ENCODE results near the gene EHD4. TPM values are rescaled to one million over a fixed set of nuclear protein-coding genes. Genes with fewer than 3 reads are reported as not detected.

EHD4 gene
- polyA plus RNA-seq, 1 of the 3 experiments (the other 2 are of a cell fraction) = 17.5 TPM

DNA sequence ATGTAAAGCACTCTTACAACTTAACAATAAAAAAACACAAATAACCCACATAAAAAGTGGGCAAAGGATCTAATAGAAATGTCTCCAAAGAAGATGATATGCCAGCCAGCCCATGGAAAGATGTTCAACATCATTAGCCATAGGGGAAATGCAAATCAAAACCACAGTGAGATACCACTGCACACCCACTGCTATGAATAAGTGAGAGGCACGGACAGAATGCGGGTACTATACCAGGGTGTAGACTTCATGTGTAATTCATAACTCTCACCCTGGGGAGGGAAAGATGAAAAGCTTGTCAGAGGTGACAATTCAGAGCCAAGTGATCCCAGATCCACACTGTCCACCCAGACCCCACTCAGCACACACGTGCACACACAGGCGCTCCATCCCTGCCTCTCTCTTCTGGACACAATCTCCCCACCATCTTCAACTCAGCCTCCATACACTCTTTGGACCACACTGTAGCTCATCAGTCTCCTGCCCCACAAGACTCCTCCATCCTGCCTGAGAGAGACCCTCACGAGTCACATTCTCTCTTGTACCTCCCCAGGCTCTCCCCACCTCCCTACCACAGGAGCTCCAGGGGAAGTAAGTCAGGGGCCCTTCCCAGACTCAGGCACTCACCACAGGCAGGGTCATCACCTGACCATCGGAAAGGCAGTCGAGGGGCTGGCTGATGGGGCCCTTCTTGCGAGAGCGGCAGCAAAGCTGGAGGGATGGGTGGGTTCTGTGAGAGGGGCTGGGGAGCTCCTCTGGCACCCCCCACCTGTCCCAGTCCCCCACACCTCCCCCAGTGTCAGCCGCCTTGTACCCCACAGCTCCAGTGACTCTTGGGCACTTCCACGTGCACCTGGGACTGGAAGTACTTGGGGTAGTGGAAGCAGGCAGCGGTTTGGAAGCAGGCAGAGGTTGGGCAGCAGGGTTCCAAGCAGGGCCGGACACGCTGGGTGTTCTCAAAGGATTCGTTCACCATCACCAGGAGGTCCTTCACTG, 27.2 kb upstream of the EHD4 start:
- 65% methylated on average over 14 of the region's 15 CpGs for WGBS (ENCODE audit: low lambda C conversion rate)
- no peak overlapping the region for H2AFZ ChIP-seq (ENCODE audit: low read depth)

DNA sequence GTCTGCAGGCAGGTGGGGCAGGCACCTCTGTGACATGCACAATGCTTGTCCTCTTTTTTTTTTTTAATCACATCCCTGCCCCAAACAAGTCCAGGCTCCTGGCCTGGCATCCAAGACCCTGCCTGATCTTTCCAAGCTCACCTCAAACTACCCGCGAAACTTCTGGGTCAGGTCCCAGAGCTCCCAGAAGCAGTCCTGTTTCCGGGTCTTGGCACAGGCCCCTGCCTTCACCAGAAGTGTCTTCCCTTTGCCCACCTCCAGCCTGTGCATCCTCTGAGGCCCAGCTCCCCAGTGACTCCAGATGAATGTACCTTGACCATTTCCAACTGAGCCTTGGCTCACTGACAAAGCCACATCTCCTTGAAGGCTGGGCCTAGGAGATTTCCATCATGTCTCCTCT, 25.5 kb upstream of the EHD4 start:
- Histone ChIP-seq H3F3A (replicated peaks; ENCODE audit: insufficient read depth) (no peaks in the 10 kb centered on the region), H2AFZ (ENCODE audit: low read depth) (no peak overlapping the region), H3K79me2 (ENCODE audit: insufficient read depth) (no peaks in the 10 kb centered on the region), H3K27me3 (ENCODE audit: insufficient read depth) (peaks cover 10% of the 10 kb centered on the region), H4K20me1 (ENCODE audit: insufficient read depth) (no peaks in the 10 kb centered on the region), H3K36me3 (replicated peaks in 1 of 2; ENCODE audit: control insufficient read depth in 1 of 2, insufficient read depth in 2 of 2, low read length in 1 of 2) (no peaks in the 10 kb centered on the region), H3K9ac (no peak overlapping the region), H3K4me3 (ENCODE audit: low read depth in 2 of 2, low read length in 1 of 2) (no peak overlapping the region), H3K27ac (ENCODE audit: low read depth in 2 of 2, low read length in 1 of 2) (no peak overlapping the region), H3K9me2 (no peaks in the 10 kb centered on the region), H3K4me2 (no peak overlapping the region), H3K9me3 (no peaks in the 10 kb centered on the region), H3K4me1 (ENCODE audit: control insufficient read depth in 1 of 2, insufficient read depth in 2 of 2, low read depth in 1 of 2, low read length in 1 of 2) (no peaks in the 10 kb centered on the region; a peak in 1 of 4 replicates)
- ChIA-PET CTCF (interaction anchor here (1.0 to 11.1 kb wide), 6 partner anchors 8 to 140 kb away, joined by 4 to 172 read pairs (median 12); partner anchors contain the start of gene EHD4), POLR2A (no interaction called here)
- DNase-seq = no peak
- 76% methylated on average over 3 of the region's 3 CpGs for WGBS (ENCODE audit: low lambda C conversion rate)
- TF ChIP-seq POLR2AphosphoS5 (IDR thresholded peaks at IDR 0.05; ENCODE audit: low read depth, low read length) = no peak
- TF ChIP-seq GABPA (IDR thresholded peaks at IDR 0.05; ENCODE audit: low read depth) = no peak
- no peak for TF ChIP-seq REST (IDR thresholded peaks at IDR 0.05; ENCODE audit: low read depth, low read length)
- TF ChIP-seq TAF1 (IDR thresholded peaks at IDR 0.05; ENCODE audit: borderline replicate concordance, low read depth, low read length) = no peak
- TF ChIP-seq RFX5 (IDR thresholded peaks at IDR 0.05; ENCODE audit: low read length) = no peak
- TF ChIP-seq RXRA (IDR thresholded peaks at IDR 0.05; ENCODE audit: borderline replicate concordance, low read depth) = no peak
- no peak for TF ChIP-seq CHD2 (IDR thresholded peaks at IDR 0.05; ENCODE audit: low read length, partially characterized antibody)
- no peak for TF ChIP-seq MXI1 (IDR thresholded peaks at IDR 0.05; ENCODE audit: low read depth, low read length)
- no peak for TF ChIP-seq FOXJ3 (CRISPR knock-in tag; IDR thresholded peaks at IDR 0.05)
- TF ChIP-seq MEF2A (IDR thresholded peaks at IDR 0.05; ENCODE audit: borderline replicate concordance, low read depth) = no peak
- TF ChIP-seq YY1 (IDR thresholded peaks at IDR 0.05; ENCODE audit: low read depth) = no peak
- no peak for TF ChIP-seq TEAD4 (IDR thresholded peaks at IDR 0.05; ENCODE audit: borderline replicate concordance, insufficient read depth)
- TF ChIP-seq RCOR1 (IDR thresholded peaks at IDR 0.05; ENCODE audit: low read length) = no peak
- TF ChIP-seq, protein P1, sequence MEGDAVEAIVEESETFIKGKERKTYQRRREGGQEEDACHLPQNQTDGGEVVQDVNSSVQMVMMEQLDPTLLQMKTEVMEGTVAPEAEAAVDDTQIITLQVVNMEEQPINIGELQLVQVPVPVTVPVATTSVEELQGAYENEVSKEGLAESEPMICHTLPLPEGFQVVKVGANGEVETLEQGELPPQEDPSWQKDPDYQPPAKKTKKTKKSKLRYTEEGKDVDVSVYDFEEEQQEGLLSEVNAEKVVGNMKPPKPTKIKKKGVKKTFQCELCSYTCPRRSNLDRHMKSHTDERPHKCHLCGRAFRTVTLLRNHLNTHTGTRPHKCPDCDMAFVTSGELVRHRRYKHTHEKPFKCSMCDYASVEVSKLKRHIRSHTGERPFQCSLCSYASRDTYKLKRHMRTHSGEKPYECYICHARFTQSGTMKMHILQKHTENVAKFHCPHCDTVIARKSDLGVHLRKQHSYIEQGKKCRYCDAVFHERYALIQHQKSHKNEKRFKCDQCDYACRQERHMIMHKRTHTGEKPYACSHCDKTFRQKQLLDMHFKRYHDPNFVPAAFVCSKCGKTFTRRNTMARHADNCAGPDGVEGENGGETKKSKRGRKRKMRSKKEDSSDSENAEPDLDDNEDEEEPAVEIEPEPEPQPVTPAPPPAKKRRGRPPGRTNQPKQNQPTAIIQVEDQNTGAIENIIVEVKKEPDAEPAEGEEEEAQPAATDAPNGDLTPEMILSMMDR (IDR thresholded peaks at IDR 0.05) = no peak
- no peak for TF ChIP-seq USF2 (IDR thresholded peaks at IDR 0.05; ENCODE audit: borderline replicate concordance, low read depth, low read length)
- TF ChIP-seq EP300 (IDR thresholded peaks at IDR 0.05; ENCODE audit: borderline replicate concordance in 1 of 2, low read depth in 1 of 2, low read length in 1 of 2) = no peak

More for the DNA sequence above, 27.2 kb upstream of the EHD4 start:
- no peak overlapping the region for H3K4me2 ChIP-seq
- H3K27me3 ChIP-seq (ENCODE audit: insufficient read depth) = peaks cover 10% of the 10 kb centered on the region
- H3K9me2 ChIP-seq = no peaks in the 10 kb centered on the region
- ChIA-PET POLR2A (no interaction called here), CTCF (interaction anchor here (1.0 to 1.9 kb wide), 5 partner anchors 10 to 138 kb away, joined by 5 to 11 read pairs (median 6); no protein-coding TSS in a partner anchor)
- no peaks in the 10 kb centered on the region for H3K9me3 ChIP-seq
- no peaks in the 10 kb centered on the region for H4K20me1 ChIP-seq (ENCODE audit: insufficient read depth)
- no peaks in the 10 kb centered on the region for H3F3A ChIP-seq (replicated peaks; ENCODE audit: insufficient read depth)
- no peak for DNase-seq
- TF ChIP-seq USF2 (IDR thresholded peaks at IDR 0.05; ENCODE audit: borderline replicate concordance, low read depth, low read length) = no peak
- H3K36me3 ChIP-seq (replicated peaks in 1 of 2; ENCODE audit: control insufficient read depth in 1 of 2, insufficient read depth in 2 of 2, low read length in 1 of 2) = no peaks in the 10 kb centered on the region
- no peak overlapping the region for H3K9ac ChIP-seq
- H3K79me2 ChIP-seq (ENCODE audit: insufficient read depth) = no peaks in the 10 kb centered on the region
- H3K4me3 ChIP-seq (ENCODE audit: low read depth in 2 of 2, low read length in 1 of 2) = no peak overlapping the region
- H3K27ac ChIP-seq (ENCODE audit: low read depth in 2 of 2, low read length in 1 of 2) = no peak overlapping the region
- H3K4me1 ChIP-seq (ENCODE audit: control insufficient read depth in 1 of 2, insufficient read depth in 2 of 2, low read depth in 1 of 2, low read length in 1 of 2) = no peaks in the 10 kb centered on the region; a peak in 1 of 4 replicates

All from SK-N-SH (cell line).